ENCODE measurements around the gene KIF16B.

- TF ChIP-seq CTCF (conservative IDR thresholded peaks at IDR 0.05 in 1 of 2, IDR thresholded peaks at IDR 0.05 in 1 of 2; ENCODE audit: extremely low read depth in 1 of 2, insufficient read depth in 1 of 2, low read depth in 1 of 2, low read length in 2 of 2) = no peak
- TF ChIP-seq EZH2 (IDR thresholded peaks at IDR 0.05; ENCODE audit: borderline replicate concordance, low read length) = no peak
These were observed 289.3 kb downstream of the KIF16B start for GRCh38 chr20:16283978-16284377.

All from mammary epithelial cell (primary cell).